Transverse colon (tissue), 4 donors: Measurements from ENCODE around the gene KLHDC4. TPM values are rescaled to one million over a fixed set of nuclear protein-coding genes. Genes with fewer than 3 reads are reported as not detected.

Source experiments
- DNase-seq: peaks from one replicate; pipeline ENCODE4 v3.0.0-alpha.2; 2019
- H3K27ac ChIP-seq, 4 donors: fragments of 200-600 bp; sonication (generic); 2 replicates each; pipeline ENCODE4 v1.5.1; 2016 to 2018; ENCODE audit warnings: inconsistent platforms in 4 of 4
- H3K27me3 ChIP-seq: fragments of 200-600 bp; sonication (generic); 2 replicates; pipeline ENCODE4 v1.5.1; 2017; ENCODE audit warnings: inconsistent platforms
- H3K36me3 ChIP-seq, 4 donors: fragments of 200-600 bp; sonication (generic); 2 replicates each; pipeline ENCODE4 v1.5.1; 2017 to 2019; ENCODE audit warnings: inconsistent platforms in 4 of 4
- H3K4me1 ChIP-seq, 4 donors: fragments of 200-600 bp; sonication (generic); 2 replicates each; pipeline ENCODE4 v1.5.1; 2017 to 2020; ENCODE audit warnings: inconsistent platforms in 4 of 4
- H3K4me3 ChIP-seq, 4 donors: fragments of 200-600 bp; sonication (generic); 1 replicate in 1 of 4; 2 replicates in 3 of 4; pipeline versions ENCODE4 v1.5.1 to v1.6.1; 2017 to 2019; ENCODE audit warnings: inconsistent platforms in 4 of 4
- H3K9me3 ChIP-seq, 2 donors: fragments of 200-600 bp; sonication (generic); 2 replicates each; pipeline ENCODE4 v1.5.1; 2017 to 2019; ENCODE audit warnings: inconsistent platforms in 2 of 2
- EP300 ChIP-seq: sonication (generic); formaldehyde crosslinking; IDR thresholded peaks from one replicate; pipeline ENCODE4 v1.6.1; 2017; ENCODE audit warnings: antibody characterized with exemption, low read depth
- POLR2A ChIP-seq: fragments of 450-650 bp; IDR thresholded peaks from one replicate; pipeline ENCODE4 v1.6.1; 2016; ENCODE audit warnings: antibody characterized with exemption, mild to moderate bottlenecking, moderate library complexity
- POLR2AphosphoS5 ChIP-seq, 3 donors: sonication (generic); formaldehyde crosslinking; IDR thresholded peaks; one replicate each; pipeline ENCODE4 v1.6.1; 2016; ENCODE audit warnings: antibody characterized with exemption in 3 of 3
- WGBS, 2 donors: methylation state at CpG; one replicate each; pipeline ENCODE4 v1.1.5; 2018; ENCODE audit warnings: low coverage in 1 of 2; 5-methylcytosine and 5-hydroxymethylcytosine counted together
- in situ Hi-C, 4 donors: fragments of 200-750 bp; cut with MboI; loops; one replicate each; pipeline versions ENCODE4 v1.15.0 to v1.15.1; 2017; ENCODE audit warnings: low sequenced_read_pairs in 3 of 4, low pct_ligation_motif_present in 1 of 4, low pct_unique_long_range_greater_than_20kb in 1 of 4
- intact Hi-C: fragments of 100-400 bp; cut with DNase I; formaldehyde crosslinking; loops from one replicate; pipeline ENCODE4 v1.15.1; 2023; ENCODE audit warnings: low total_unique reads
- total RNA-seq, 4 donors: library from RNA; depleted of rRNA; stranded (reverse); fragments of >200 nt; gene quantifications; one replicate each; pipeline ENCODE4 v1.1.0, GENCODE V29; 2016
- TF ChIP-seq, protein P1 (sequence below), 5 experiments: fragments of 200-600 bp in 3 of 5; fragments of 450-650 bp in 2 of 5; sonication (generic) in 3 of 5; IDR thresholded peaks; 1 replicate in 2 of 5; 2 replicates in 3 of 5; pipeline ENCODE4 v1.5.1; 2016 to 2017; ENCODE audit warnings: antibody characterized with exemption in 5 of 5, inconsistent platforms in 3 of 5, mild to moderate bottlenecking in 2 of 5, moderate library complexity in 1 of 5

The KLHDC4 gene
- total RNA-seq, 4 donors from 2014 or later: 45.2 to 193 (median 57.4) TPM

DNA sequence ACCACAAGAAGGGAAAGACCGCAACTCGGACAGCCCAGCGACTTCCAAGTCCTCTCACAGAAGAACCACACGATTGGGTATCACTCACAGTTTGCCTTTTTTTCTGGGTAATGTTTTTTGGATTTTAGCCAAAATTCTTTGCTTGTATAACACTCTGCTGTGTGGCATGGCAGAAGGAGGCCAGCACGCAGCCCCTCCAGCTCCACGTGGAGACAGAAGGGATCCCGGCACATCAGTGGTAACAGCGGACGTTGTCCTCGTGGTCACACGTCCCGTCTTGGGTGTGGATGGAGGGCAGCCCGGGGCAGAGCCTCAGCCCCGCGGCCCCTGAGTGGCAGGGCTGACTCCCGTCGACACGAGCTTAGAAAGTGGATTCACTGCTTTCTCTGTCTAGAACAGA lies 69.1 kb downstream of the KLHDC4 start:
- H3K27me3 ChIP-seq: no peaks in the 10 kb centered on the region
- no peak overlapping the region for H3K27ac ChIP-seq
- no peak overlapping the region for H3K4me3 ChIP-seq
- TF ChIP-seq EP300: no peak
- TF ChIP-seq, protein P1, sequence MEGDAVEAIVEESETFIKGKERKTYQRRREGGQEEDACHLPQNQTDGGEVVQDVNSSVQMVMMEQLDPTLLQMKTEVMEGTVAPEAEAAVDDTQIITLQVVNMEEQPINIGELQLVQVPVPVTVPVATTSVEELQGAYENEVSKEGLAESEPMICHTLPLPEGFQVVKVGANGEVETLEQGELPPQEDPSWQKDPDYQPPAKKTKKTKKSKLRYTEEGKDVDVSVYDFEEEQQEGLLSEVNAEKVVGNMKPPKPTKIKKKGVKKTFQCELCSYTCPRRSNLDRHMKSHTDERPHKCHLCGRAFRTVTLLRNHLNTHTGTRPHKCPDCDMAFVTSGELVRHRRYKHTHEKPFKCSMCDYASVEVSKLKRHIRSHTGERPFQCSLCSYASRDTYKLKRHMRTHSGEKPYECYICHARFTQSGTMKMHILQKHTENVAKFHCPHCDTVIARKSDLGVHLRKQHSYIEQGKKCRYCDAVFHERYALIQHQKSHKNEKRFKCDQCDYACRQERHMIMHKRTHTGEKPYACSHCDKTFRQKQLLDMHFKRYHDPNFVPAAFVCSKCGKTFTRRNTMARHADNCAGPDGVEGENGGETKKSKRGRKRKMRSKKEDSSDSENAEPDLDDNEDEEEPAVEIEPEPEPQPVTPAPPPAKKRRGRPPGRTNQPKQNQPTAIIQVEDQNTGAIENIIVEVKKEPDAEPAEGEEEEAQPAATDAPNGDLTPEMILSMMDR (IDR thresholded peaks at IDR 0.05): no peak
- TF ChIP-seq POLR2A: no peak
- no peak for TF ChIP-seq POLR2AphosphoS5 (IDR thresholded peaks at IDR 0.05)
- no peaks in the 10 kb centered on the region for H3K9me3 ChIP-seq
- H3K4me1 ChIP-seq: no peaks in the 10 kb centered on the region
- peaks cover 0 to 3% (median 0%) of the 10 kb centered on the region in 4 donors for H3K36me3 ChIP-seq
- intact Hi-C loops: no loop called here
- 81 to 87% methylated on average over 4 to 18 of the region's 18 CpGs for WGBS, 2 donors
- in situ Hi-C loops: no loop called here
- DNase-seq: no peak

- H3K27me3 ChIP-seq: no peaks in the 10 kb centered on the region
- H3K4me3 ChIP-seq: no peak overlapping the region
- no peaks in the 10 kb centered on the region for H3K4me1 ChIP-seq
- DNase-seq: no peak
- intact Hi-C loops: no loop called here
- H3K36me3 ChIP-seq: peaks cover 0 to 3% (median 0%) of the 10 kb centered on the region in 4 donors
- H3K9me3 ChIP-seq: no peaks in the 10 kb centered on the region
- H3K27ac ChIP-seq: no peak overlapping the region
- 80 to 100% methylated on average over 3 to 7 of the region's 12 CpGs for WGBS, 2 donors
- in situ Hi-C loops: no loop called here
- no peak for TF ChIP-seq EP300
- TF ChIP-seq, protein P1 (IDR thresholded peaks at IDR 0.05): no peak
- no peak for TF ChIP-seq POLR2AphosphoS5 (IDR thresholded peaks at IDR 0.05)
- no peak for TF ChIP-seq POLR2A
Observed at GRCh38 chr16:87695534-87695933, 70.3 kb downstream of the KLHDC4 start.

- WGBS, 2 donors: 91 to 95% methylated on average over 4 to 19 of the region's 20 CpGs
- H3K9me3 ChIP-seq: no peaks in the 10 kb centered on the region
- DNase-seq: no peak
- no peak overlapping the region for H3K27ac ChIP-seq
- H3K4me1 ChIP-seq: no peaks in the 10 kb centered on the region
- no peaks in the 10 kb centered on the region for H3K27me3 ChIP-seq
- peaks cover 0 to 3% (median 0%) of the 10 kb centered on the region in 4 donors for H3K36me3 ChIP-seq
- intact Hi-C loops: no loop called here
- in situ Hi-C loops: no loop called here
- H3K4me3 ChIP-seq: no peak overlapping the region
- TF ChIP-seq POLR2AphosphoS5 (IDR thresholded peaks at IDR 0.05): no peak
- TF ChIP-seq, protein P1 (IDR thresholded peaks at IDR 0.05): no peak
- TF ChIP-seq EP300: no peak
- no peak for TF ChIP-seq POLR2A
Observed at GRCh38 chr16:87694441-87695125, 71.2 kb downstream of the KLHDC4 start.

DNA sequence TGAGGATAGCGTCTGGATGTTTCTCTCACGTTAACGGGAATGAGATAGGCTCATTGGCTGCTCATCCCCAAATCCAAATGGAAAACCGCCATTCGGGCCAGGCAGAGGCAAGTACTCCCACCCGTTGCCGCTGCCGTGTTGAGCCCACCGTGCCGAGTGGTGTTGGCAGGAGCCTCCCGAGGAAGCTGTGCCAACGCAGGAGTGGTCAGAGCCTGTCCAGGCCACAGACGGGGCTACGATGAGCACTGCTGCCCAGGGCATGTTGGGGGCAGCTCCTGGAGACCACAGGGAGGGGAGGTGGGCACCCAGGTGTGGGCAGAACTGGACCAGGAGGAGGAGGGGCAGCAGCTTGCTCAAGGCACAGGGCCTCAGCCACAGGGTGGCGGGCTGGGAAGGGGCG lies 72.0 kb downstream of the KLHDC4 start:
- DNase-seq: no peak
- peaks cover 0 to under 1% (median 0%) of the 10 kb centered on the region in 4 donors for H3K36me3 ChIP-seq
- TF ChIP-seq, protein P1 (IDR thresholded peaks at IDR 0.05): no peak
- TF ChIP-seq POLR2AphosphoS5 (IDR thresholded peaks at IDR 0.05) (no peak), POLR2A (no peak), EP300 (no peak)
- in situ Hi-C loops: no loop called here
- WGBS, 2 donors: 93 to 95% methylated on average over 5 to 16 of the region's 16 CpGs
- no peaks in the 10 kb centered on the region for H3K9me3 ChIP-seq
- intact Hi-C loops: no loop called here
- no peaks in the 10 kb centered on the region for H3K4me1 ChIP-seq
- no peaks in the 10 kb centered on the region for H3K27me3 ChIP-seq
- no peak overlapping the region for H3K27ac ChIP-seq
- no peak overlapping the region for H3K4me3 ChIP-seq
